ENCODE results near the gene ZBED3. TPM values are rescaled to one million over a fixed set of nuclear protein-coding genes. Genes with fewer than 3 reads are reported as not detected.

Gene ZBED3
- total and polyA plus RNA-seq, 2 donors (not counting 3 experiments of a cell fraction or from before 2014, with no cell fraction given) = 11.8 to 15.9 TPM

DNA sequence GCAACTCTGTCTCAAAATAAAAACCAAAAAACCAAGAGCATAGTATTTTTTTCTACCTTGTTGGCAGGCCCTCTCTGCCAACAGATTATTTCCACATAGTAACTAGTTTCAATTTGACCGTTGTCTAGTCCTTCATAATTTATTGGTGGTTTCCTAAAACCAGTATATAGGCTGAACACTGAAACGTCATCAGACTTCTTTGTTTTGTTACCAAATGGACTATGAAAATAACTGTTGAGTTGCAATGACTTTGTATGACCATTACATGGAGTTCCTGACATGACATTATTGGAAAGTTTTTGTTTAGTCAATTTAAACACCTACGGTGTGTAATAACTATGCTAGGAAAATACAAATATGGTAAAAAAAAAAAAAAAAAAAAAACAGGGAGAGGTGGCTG, 55.2 kb downstream of the ZBED3 start:
- POLR2A ChIA-PET = no interaction called here
- Histone ChIP-seq H3K9me1 (replicated peaks; ENCODE audit: control insufficient read depth, extremely low read depth, insufficient read depth, low read length) (no peaks in the 10 kb centered on the region), H3K4me2 (ENCODE audit: insufficient read depth, low read length) (no peak overlapping the region), H3K27me3 (ENCODE audit: control insufficient read depth in 2 of 2, insufficient read depth in 2 of 2, low read length in 2 of 2) (no peaks in the 10 kb centered on the region), H2AFZ (ENCODE audit: low read depth, low read length) (no peak overlapping the region), H3K9ac (replicated peaks; ENCODE audit: extremely low read depth, insufficient read depth, low read length) (no peak overlapping the region), H3K4me3 (replicated peaks in 1 of 3; ENCODE audit: insufficient read depth in 1 of 3, low read depth in 1 of 3, low read length in 3 of 3) (no peak overlapping the region), H3K4me1 (ENCODE audit: control insufficient read depth, extremely low read depth, insufficient read depth, low read length) (peaks cover 11% of the 10 kb centered on the region), H4K20me1 (replicated peaks; ENCODE audit: control insufficient read depth, extremely low read depth, insufficient read depth, low read length) (no peaks in the 10 kb centered on the region), H3K36me3 (ENCODE audit: control insufficient read depth in 2 of 2, extremely low read depth in 1 of 2, insufficient read depth in 2 of 2, low read length in 2 of 2) (peaks cover 0 to 4% of the 10 kb centered on the region in 2 experiments), H3K27ac (ENCODE audit: insufficient read depth, low read depth, low read length) (no peak overlapping the region), H3K79me2 (ENCODE audit: control insufficient read depth, insufficient read depth, low read length) (peaks cover 7% of the 10 kb centered on the region), H3K9me3 (replicated peaks; ENCODE audit: control insufficient read depth, insufficient read depth, low read length) (peaks cover 2% of the 10 kb centered on the region)
- dilution Hi-C loops (cut with MboI; ENCODE audit: extremely low pct_ligation_motif_present, low sequenced_read_pairs) = no loop called here
- BruUV-seq (replicated peaks) = no TSS peak
- CTCF ChIA-PET = interaction anchor here (2.1 kb wide), 1 partner anchor 45 kb away, joined by 28 read pairs; no protein-coding TSS in a partner anchor
- TF ChIP-seq POLR2A (IDR thresholded peaks at IDR 0.05; ENCODE audit: low read depth, low read length) (no peak), MYC (IDR thresholded peaks at IDR 0.05; ENCODE audit: low read depth, low read length) (no peak), EZH2 (IDR thresholded peaks at IDR 0.05; ENCODE audit: borderline replicate concordance, low read depth, low read length, severe bottlenecking) (no peak), JUN (IDR thresholded peaks at IDR 0.05; ENCODE audit: borderline replicate concordance, insufficient read depth, insufficient read length, low read depth) (no peak), POLR2AphosphoS5 (IDR thresholded peaks at IDR 0.05; ENCODE audit: insufficient read depth, low read depth, low read length) (no peak), FOS (IDR thresholded peaks at IDR 0.05; ENCODE audit: borderline replicate concordance, insufficient read depth, low read length) (no peak), GATA2 (IDR thresholded peaks at IDR 0.05; ENCODE audit: insufficient read depth, insufficient read length, low read depth, low read length) (no peak)
- TF ChIP-seq, protein P1, sequence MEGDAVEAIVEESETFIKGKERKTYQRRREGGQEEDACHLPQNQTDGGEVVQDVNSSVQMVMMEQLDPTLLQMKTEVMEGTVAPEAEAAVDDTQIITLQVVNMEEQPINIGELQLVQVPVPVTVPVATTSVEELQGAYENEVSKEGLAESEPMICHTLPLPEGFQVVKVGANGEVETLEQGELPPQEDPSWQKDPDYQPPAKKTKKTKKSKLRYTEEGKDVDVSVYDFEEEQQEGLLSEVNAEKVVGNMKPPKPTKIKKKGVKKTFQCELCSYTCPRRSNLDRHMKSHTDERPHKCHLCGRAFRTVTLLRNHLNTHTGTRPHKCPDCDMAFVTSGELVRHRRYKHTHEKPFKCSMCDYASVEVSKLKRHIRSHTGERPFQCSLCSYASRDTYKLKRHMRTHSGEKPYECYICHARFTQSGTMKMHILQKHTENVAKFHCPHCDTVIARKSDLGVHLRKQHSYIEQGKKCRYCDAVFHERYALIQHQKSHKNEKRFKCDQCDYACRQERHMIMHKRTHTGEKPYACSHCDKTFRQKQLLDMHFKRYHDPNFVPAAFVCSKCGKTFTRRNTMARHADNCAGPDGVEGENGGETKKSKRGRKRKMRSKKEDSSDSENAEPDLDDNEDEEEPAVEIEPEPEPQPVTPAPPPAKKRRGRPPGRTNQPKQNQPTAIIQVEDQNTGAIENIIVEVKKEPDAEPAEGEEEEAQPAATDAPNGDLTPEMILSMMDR (IDR thresholded peaks at IDR 0.05; ENCODE audit: extremely low read depth in 1 of 2, insufficient read depth in 1 of 2, low read depth in 1 of 2, low read length in 2 of 2) = no peak
- TF ChIP-seq, protein P2, sequence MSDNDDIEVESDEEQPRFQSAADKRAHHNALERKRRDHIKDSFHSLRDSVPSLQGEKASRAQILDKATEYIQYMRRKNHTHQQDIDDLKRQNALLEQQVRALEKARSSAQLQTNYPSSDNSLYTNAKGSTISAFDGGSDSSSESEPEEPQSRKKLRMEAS (IDR thresholded peaks at IDR 0.05; ENCODE audit: insufficient read depth, insufficient read length) = no peak
- FAIRE-seq = no peak
- DNase-seq (ENCODE audit: low read depth, low spot score) = no peak
- intact Hi-C loops (cut with micrococcal nuclease) = no loop called here

Data from endothelial cell of umbilical vein (primary cell).